ENCODE measurements around the gene NRARP. TPM values are rescaled to one million over a fixed set of nuclear protein-coding genes. Genes with fewer than 3 reads are reported as not detected.
A peak's percentile ranks its signal among the peaks of the same experiment; 100 is the strongest.

Gene NRARP
- total RNA-seq, 2 experiments from 2014 or later, result 6.9 to 8.9 TPM

- H3K36me3 ChIP-seq (ENCODE audit: insufficient read depth, low read length), result no peaks in the 10 kb centered on the region
- ChIA-PET POLR2A (interaction anchor here (0.7 kb wide), 1 partner anchor 215 kb away, joined by 3 read pairs; no protein-coding TSS in a partner anchor), CTCF (ENCODE audit: unreplicated experiment) (no interaction called here)
- 0 out of 2 replicates have a peak, but pooled peaks have one; percentile 19 for TF ChIP-seq CTCF (conservative IDR thresholded peaks at IDR 0.05; ENCODE audit: low read length)
- TF ChIP-seq EZH2phosphoT487 (IDR thresholded peaks at IDR 0.05; ENCODE audit: borderline replicate concordance, low read depth, low read length), result no peak
- intact Hi-C loops (cut with micrococcal nuclease; ENCODE audit: unreplicated experiment), result no loop called here
- no TSS peak for BruUV-seq (replicated peaks)
- H3K4me1 ChIP-seq (ENCODE audit: insufficient read depth, low read length, poor library complexity, severe bottlenecking), result peaks cover 38% of the 10 kb centered on the region
- H2AFZ ChIP-seq (ENCODE audit: low read length), result no peak overlapping the region
- H3K4me3 ChIP-seq (ENCODE audit: low read depth, low read length, poor library complexity, severe bottlenecking), result no peak overlapping the region
- no peaks in the 10 kb centered on the region for H3K9me2 ChIP-seq (ENCODE audit: insufficient read depth, low read length)
- no peak overlapping the region for H3K4me2 ChIP-seq (ENCODE audit: low read length)
- H3K79me2 ChIP-seq (ENCODE audit: insufficient read depth, low read depth, low read length), result no peaks in the 10 kb centered on the region
- H3K27ac ChIP-seq (ENCODE audit: low read depth, low read length, poor library complexity, severe bottlenecking), result no peak overlapping the region
- peak; percentile 51 for DNase-seq (ENCODE audit: low spot score)
- H4K20me1 ChIP-seq (ENCODE audit: insufficient read depth, low read length), result no peaks in the 10 kb centered on the region
- H3K9me3 ChIP-seq (ENCODE audit: low read length), result no peaks in the 10 kb centered on the region
Measured at GRCh38 chr9:137305060-137305797, 3.2 kb upstream of the NRARP start.

GRCh38 chr9:137304383-137305059 lies 2.5 kb upstream of the NRARP start:
- no peak for DNase-seq (ENCODE audit: low spot score)
- no peak overlapping the region for H3K27ac ChIP-seq (ENCODE audit: low read depth, low read length, poor library complexity, severe bottlenecking)
- peaks cover 45% of the 10 kb centered on the region for H3K4me1 ChIP-seq (ENCODE audit: insufficient read depth, low read length, poor library complexity, severe bottlenecking)
- no peaks in the 10 kb centered on the region for H4K20me1 ChIP-seq (ENCODE audit: insufficient read depth, low read length)
- intact Hi-C loops (cut with micrococcal nuclease; ENCODE audit: unreplicated experiment), result loop anchor here (5.0 kb wide), 1 partner anchor 143 kb away; no protein-coding TSS in a partner anchor
- H3K9me2 ChIP-seq (ENCODE audit: insufficient read depth, low read length), result no peaks in the 10 kb centered on the region
- no peak overlapping the region for H3K4me2 ChIP-seq (ENCODE audit: low read length)
- H3K4me3 ChIP-seq (ENCODE audit: low read depth, low read length, poor library complexity, severe bottlenecking), result no peak overlapping the region
- TF ChIP-seq EZH2phosphoT487 (IDR thresholded peaks at IDR 0.05; ENCODE audit: borderline replicate concordance, low read depth, low read length), result no peak
- TF ChIP-seq CTCF (conservative IDR thresholded peaks at IDR 0.05; ENCODE audit: low read length), result peak; percentile 26; the same call in 1 of the 2 replicates
- ChIA-PET CTCF (ENCODE audit: unreplicated experiment) (no interaction called here), POLR2A (interaction anchor here (0.7 kb wide), 1 partner anchor 216 kb away, joined by 3 read pairs; no protein-coding TSS in a partner anchor)
- H3K9me3 ChIP-seq (ENCODE audit: low read length), result no peaks in the 10 kb centered on the region
- H3K36me3 ChIP-seq (ENCODE audit: insufficient read depth, low read length), result no peaks in the 10 kb centered on the region
- no peak overlapping the region for H2AFZ ChIP-seq (ENCODE audit: low read length)
- no peaks in the 10 kb centered on the region for H3K79me2 ChIP-seq (ENCODE audit: insufficient read depth, low read depth, low read length)
- BruUV-seq (replicated peaks), result no TSS peak
